Measurements from ENCODE around the gene C1orf232. TPM values are rescaled to one million over a fixed set of nuclear protein-coding genes. Genes with fewer than 3 reads are reported as not detected.

Gene C1orf232
- total and polyA plus RNA-seq, 2 of the 8 experiments (the other 6 are each of a cell fraction or from before 2014, with no cell fraction given): not detected

GRCh38 chr1:26130695-26131094, 38.1 kb downstream of the C1orf232 start (continued):
- TF ChIP-seq EP300 (IDR thresholded peaks at IDR 0.05; ENCODE audit: borderline replicate concordance in 1 of 2, low read depth in 2 of 2, low read length in 2 of 2) (no peak), HDAC6 (IDR thresholded peaks at IDR 0.05; ENCODE audit: low read depth, low read length) (no peak), HDAC2 (IDR thresholded peaks at IDR 0.05; ENCODE audit: borderline replicate concordance in 1 of 2, low read depth in 2 of 2, low read length in 2 of 2) (no peak), SP2 (IDR thresholded peaks at IDR 0.05; ENCODE audit: low read length) (no peak), ZNF274 (IDR thresholded peaks at IDR 0.05; ENCODE audit: borderline replicate concordance, extremely low read depth, low read length) (no peak), SP4 (IDR thresholded peaks at IDR 0.05; ENCODE audit: low read length) (no peak), NANOG (IDR thresholded peaks at IDR 0.05; ENCODE audit: insufficient read depth, low read depth, low read length, poor library complexity, severe bottlenecking) (no peak), MAX (IDR thresholded peaks at IDR 0.05) (no peak)

All from H1 (cell line).